SU-DHL-6 (cell line): Measurements from ENCODE around the gene KCNN3.

Experiments
- H2AFZ ChIP-seq: fragments of 200-600 bp; sonication (generic); 2 replicates; pipeline ENCODE4 v1.6.1; 2014; ENCODE audit warnings: low read depth, mild to moderate bottlenecking, moderate library complexity, mixed read lengths, antibody characterized with exemption, low read length; ENCODE audit not compliant: severe bottlenecking
- H3F3A ChIP-seq: fragments of 200-600 bp; shearing (Covaris generic); 2 replicates; pipeline ENCODE4 v1.6.0; 2016; ENCODE audit warnings: antibody characterized with exemption, mild to moderate bottlenecking; ENCODE audit not compliant: insufficient read depth
- H3K27ac ChIP-seq: fragments of 200-600 bp; sonication (generic); 2 replicates; pipeline ENCODE4 v1.5.1; 2016; ENCODE audit warnings: low read depth, mild to moderate bottlenecking, low read length, moderate library complexity, mixed read lengths
- H3K27me3 ChIP-seq: fragments of 200-600 bp; sonication (generic), shearing (Covaris generic); 2 replicates; pipeline ENCODE4 v1.6.0; 2014; ENCODE audit warnings: mild to moderate bottlenecking, low read length
- H3K36me3 ChIP-seq: fragments of 200-600 bp; sonication (generic); 2 replicates; pipeline ENCODE4 v1.6.1; 2014; ENCODE audit warnings: mild to moderate bottlenecking, low read length, mixed read lengths
- H3K4me2 ChIP-seq: fragments of 300-600, 200-600 bp; shearing (Covaris generic), sonication (generic); 2 replicates; pipeline ENCODE4 v1.6.0; 2014; ENCODE audit warnings: low read length, low read depth, mild to moderate bottlenecking; ENCODE audit not compliant: poor library complexity, severe bottlenecking
- H3K4me3 ChIP-seq: fragments of 200-600 bp; sonication (generic); 2 replicates; pipeline ENCODE4 v1.5.1; 2014; ENCODE audit warnings: antibody characterized with exemption, low read length, mild to moderate bottlenecking, mixed read lengths; ENCODE audit not compliant: insufficient read depth, poor library complexity, severe bottlenecking
- H3K79me2 ChIP-seq: fragments of 200-600 bp; sonication (generic); 2 replicates; pipeline ENCODE4 v1.6.1; 2014; ENCODE audit warnings: mild to moderate bottlenecking, low read length, moderate library complexity; ENCODE audit not compliant: insufficient read depth
- H3K9ac ChIP-seq: fragments of 200-600 bp; sonication (generic); 2 replicates; pipeline ENCODE4 v1.7.0; 2014; ENCODE audit warnings: mild to moderate bottlenecking, low read length
- H3K9me2 ChIP-seq: fragments of 200-600 bp; sonication (generic); replicated peaks from 2 replicates; pipeline ENCODE4 v1.6.1; 2014; ENCODE audit warnings: low read length; ENCODE audit not compliant: insufficient read depth
- H3K9me3 ChIP-seq: fragments of 200-600 bp; sonication (generic); 2 replicates; pipeline ENCODE4 v1.6.1; 2014; ENCODE audit warnings: low read length, mixed read lengths; ENCODE audit not compliant: insufficient read depth
- H4K20me1 ChIP-seq: fragments of 200-600 bp; sonication (generic); 2 replicates; pipeline ENCODE4 v1.6.1; 2014; ENCODE audit warnings: low read depth, mild to moderate bottlenecking, antibody characterized with exemption, low read length, moderate library complexity, mixed read lengths
- CTCF ChIP-seq: fragments of 200-600 bp; sonication (generic); IDR thresholded peaks from one replicate; pipeline ENCODE4 v1.5.1; 2017; ENCODE audit warnings: antibody characterized with exemption, mild to moderate bottlenecking, low read length, moderate library complexity; ENCODE audit not compliant: insufficient read depth, poor library complexity, severe bottlenecking
- EZH2phosphoT487 ChIP-seq: fragments of 200-600 bp; sonication (generic), shearing (Covaris generic); conservative IDR thresholded peaks from 2 replicates; pipeline ENCODE4 v1.6.1; 2018; ENCODE audit warnings: mild to moderate bottlenecking, antibody characterized with exemption, low read length, moderate library complexity, mixed read lengths

The KCNN3 gene

GRCh38 chr1:154714052-154714623, 155.9 kb downstream of the KCNN3 start:
- Histone ChIP-seq H3K4me3 (no peak overlapping the region), H4K20me1 (no peaks in the 10 kb centered on the region), H3K4me2 (no peak overlapping the region), H3F3A (peaks cover 10% of the 10 kb centered on the region; the same call in 1 of the 2 replicates), H3K9me3 (no peaks in the 10 kb centered on the region), H3K27ac (no peak overlapping the region), H2AFZ (no peak overlapping the region), H3K79me2 (no peaks in the 10 kb centered on the region), H3K36me3 (no peaks in the 10 kb centered on the region), H3K27me3 (no peaks in the 10 kb centered on the region), H3K9me2 (no peaks in the 10 kb centered on the region), H3K9ac (no peak overlapping the region)
- TF ChIP-seq CTCF, result no peak
- no peak for TF ChIP-seq EZH2phosphoT487

DNA sequence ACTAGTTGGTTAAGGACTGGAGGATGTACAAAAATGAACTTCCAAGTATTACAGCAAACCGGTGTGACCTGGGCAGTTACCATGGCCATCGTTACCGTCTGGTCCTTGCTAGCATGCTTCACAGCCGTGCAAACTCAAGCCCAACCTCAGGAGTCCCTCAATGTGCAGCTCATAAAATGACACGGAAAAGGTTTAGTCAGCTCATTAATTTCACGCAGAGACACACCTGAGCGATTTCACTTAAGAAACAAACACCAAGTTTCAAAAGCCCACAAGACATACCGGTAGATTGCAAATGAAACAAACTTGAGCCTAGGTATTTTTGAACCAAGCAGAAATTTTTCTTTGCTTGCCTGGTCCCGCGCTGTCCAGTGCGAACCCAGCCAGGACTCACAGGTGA, 157.1 kb downstream of the KCNN3 start:
- Histone ChIP-seq H3K27ac (no peak overlapping the region), H3K79me2 (no peaks in the 10 kb centered on the region), H3K9me3 (no peaks in the 10 kb centered on the region), H3K4me2 (no peak overlapping the region), H4K20me1 (no peaks in the 10 kb centered on the region), H3K9me2 (no peaks in the 10 kb centered on the region), H3K36me3 (no peaks in the 10 kb centered on the region), H3K27me3 (no peaks in the 10 kb centered on the region), H3K9ac (no peak overlapping the region), H3F3A (peaks cover 10% of the 10 kb centered on the region; the same call in 1 of the 2 replicates), H3K4me3 (no peak overlapping the region), H2AFZ (no peak overlapping the region)
- TF ChIP-seq CTCF (no peak), EZH2phosphoT487 (no peak)

DNA sequence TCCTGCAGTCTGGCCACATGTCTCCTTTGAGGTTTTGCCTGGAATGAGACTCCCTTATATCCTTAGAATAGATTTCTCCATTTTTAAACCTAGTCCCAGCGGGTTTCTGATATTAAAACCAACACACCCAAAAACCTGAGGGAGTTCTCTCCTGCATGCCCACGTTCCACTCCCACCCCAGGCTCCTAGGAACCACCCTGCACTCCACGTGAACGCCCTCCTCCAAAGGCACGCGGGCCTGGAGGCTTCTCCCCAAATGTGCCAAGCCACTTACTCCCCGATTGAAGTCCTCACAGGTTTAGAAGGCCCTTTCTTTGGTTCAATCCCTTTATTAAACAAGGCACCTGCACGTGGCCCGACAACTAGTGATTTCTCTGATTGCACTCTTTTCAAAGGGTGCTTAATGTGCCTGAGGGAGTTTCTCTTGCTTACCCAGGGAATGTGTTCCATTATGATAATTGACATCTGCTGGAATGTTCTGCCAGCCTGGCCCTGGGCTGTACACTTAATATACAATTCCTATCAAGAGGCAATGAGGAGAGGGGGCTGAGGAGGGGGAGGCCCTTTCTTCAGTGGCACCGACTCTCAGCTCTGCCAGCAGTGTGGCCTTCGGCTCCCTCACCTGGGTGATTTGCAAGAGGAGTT, 157.8 kb downstream of the KCNN3 start:
- H3K4me2 ChIP-seq, result no peak overlapping the region
- H3K4me3 ChIP-seq, result no peak overlapping the region
- no peaks in the 10 kb centered on the region for H3K36me3 ChIP-seq
- no peak overlapping the region for H3K27ac ChIP-seq
- H3K9me3 ChIP-seq, result no peaks in the 10 kb centered on the region
- no peak for TF ChIP-seq EZH2phosphoT487
- TF ChIP-seq CTCF, result no peak
- no peaks in the 10 kb centered on the region for H4K20me1 ChIP-seq
- no peak overlapping the region for H2AFZ ChIP-seq
- peaks cover 10% of the 10 kb centered on the region; the same call in 1 of the 2 replicates for H3F3A ChIP-seq
- H3K79me2 ChIP-seq, result no peaks in the 10 kb centered on the region
- no peak overlapping the region for H3K9ac ChIP-seq
- no peaks in the 10 kb centered on the region for H3K27me3 ChIP-seq
- H3K9me2 ChIP-seq, result no peaks in the 10 kb centered on the region
